Measurements from ENCODE around the gene BANK1.
"Not testable (repeated sequence)": the region's sequence is repeated elsewhere in the genome, so short reads cannot be mapped to it uniquely, and the experiment has no call there.

Gene BANK1

DNA sequence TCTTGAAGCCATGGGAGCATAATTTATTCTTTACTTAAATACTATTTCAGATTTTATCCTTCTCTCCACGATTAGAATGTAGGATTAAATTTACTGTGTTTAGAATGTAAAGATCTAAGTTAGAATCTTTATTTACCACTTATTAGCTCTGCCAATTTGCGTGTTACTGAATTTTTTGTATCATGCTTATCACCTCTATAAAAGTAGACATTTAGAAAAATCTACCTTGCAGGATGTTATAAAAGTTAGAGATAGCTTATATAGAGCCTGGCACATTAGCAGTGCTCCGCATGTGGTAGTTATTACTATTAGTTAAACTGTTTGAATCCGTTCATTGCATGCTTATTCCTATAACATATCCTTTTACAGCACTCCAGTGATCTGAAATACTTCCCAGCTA, 97.9 kb downstream of the BANK1 start:
- DNase-seq, result no peak

DNA sequence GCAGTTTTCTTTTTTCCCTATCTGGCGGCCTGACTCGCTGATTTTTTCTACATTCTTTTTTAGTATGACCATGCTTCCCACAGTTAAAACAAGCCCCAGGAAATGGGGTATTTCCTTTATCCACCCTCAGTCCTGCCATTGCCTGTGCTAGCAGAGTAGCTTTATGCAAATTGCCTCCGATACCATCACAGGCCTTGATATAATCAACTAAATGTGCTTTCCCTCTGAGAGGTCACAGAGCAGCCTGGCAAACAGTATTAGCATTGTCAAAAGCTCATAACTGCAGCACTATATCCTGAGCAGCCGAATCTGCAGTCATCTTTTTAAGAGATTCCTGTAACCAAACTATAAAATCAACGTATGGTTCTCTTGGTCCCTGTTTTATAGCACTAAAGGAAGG, 115.0 kb downstream of the BANK1 start:
- DNase-seq, result not testable (repeated sequence)

DNA sequence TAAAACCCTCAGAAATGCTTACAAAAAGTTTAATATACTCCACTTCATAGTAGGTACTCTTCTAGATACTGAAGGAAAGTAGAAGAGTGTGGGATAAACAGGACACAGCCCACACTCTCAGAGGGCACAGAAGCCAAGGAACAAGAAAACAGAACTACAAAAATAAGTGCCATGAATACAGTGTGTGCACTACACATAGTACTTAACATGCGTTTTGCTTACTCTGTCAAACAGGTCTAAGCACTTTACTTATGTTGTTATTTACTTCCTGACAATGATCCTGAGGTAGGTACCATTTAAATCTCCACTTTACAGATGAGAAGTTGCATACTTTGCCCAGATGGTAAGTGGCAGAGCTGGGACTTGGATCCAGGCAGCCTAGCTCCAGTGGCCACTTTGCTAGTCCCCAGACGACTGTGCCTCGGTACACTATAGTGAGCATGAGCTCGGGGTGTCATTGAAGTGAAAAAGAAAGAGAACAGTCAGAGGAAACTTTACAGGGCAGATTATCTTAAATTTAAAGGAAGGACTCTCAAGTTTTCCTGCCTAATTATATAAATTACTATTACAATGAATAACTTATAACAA, 120.3 kb downstream of the BANK1 start:
- DNase-seq, result no peak

DNA sequence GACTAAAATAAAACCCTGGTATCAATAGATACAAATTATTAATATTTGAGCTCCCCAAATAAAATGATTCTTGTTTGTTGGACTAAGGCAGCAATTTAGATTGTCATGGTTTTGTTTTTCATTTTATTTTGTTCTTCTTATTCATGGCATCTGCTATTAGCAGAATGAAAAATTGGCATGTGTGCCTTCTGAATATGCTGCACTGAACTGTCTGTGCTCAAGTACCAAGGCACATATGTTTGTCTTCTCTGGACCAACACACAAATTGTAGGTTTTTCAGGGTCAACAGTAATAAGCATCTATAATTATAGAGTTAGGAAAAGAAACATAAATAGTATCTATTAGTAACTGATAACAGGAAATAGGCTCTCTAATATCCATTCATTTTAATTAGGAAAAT, 121.1 kb downstream of the BANK1 start:
- no peak for DNase-seq

DNA sequence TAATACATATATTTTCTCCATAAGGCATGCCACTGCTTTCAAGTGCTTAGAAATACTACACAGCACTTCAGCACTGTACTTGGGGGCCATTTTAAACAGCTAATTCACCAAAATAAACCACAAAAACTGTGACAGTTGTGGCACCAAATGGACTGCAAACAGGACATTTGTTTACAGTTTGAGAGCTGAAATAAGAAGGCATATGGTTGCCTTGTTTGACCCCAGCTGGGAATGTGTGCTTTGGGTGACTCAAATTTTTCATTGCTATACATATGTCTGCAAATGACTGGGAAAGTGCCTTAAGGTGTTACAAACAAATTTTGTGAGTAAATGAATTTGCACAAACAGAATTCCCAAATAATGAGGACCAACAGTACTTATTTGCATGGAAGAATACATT, 124.2 kb downstream of the BANK1 start:
- DNase-seq, result no peak

DNA sequence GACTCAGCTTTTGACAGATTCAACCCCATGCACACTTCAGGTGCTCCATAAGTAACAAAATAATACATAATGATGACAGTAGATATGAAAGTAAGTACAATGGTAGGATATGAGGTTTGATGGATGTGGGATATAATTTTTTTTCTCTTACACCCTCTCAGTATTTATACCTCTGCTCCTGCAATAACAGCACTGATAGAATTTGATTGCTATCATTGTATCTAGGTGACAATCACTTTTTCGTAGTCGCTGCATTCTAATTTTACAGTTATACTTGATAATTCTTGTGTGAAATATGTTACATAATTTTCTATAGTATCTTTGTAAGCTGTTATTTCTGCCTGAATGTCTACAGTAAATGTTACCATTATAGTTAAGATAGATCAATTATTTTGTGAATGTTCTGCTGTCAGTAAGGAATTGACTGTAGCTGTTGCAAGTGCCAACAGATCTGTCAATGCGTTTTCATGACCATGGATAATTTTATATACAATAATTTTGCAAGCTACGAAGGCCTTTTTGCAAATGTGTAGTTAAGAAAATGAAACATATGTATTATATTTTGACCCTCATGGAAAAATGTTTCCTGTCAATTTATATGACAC, 128.9 kb downstream of the BANK1 start:
- no peak for DNase-seq

DNA sequence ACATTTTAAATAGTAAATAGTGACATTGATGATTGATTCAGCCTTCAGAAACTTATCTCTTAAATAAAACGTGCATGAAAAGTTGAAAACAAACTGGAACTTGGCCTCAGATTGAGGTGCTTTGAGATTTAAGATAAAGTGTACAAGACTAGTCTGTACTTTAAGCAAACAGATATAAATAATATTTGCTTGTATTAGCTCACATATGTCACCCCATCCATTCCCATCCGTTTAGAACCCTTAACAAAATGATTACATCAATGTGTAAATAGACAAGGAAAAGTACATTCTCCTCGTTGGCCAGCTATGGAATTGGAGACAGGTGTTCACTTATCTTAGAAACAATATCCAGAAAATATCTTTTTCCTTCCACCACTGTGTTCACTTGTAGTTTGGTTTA, 130.8 kb downstream of the BANK1 start:
- no peak for DNase-seq

DNA sequence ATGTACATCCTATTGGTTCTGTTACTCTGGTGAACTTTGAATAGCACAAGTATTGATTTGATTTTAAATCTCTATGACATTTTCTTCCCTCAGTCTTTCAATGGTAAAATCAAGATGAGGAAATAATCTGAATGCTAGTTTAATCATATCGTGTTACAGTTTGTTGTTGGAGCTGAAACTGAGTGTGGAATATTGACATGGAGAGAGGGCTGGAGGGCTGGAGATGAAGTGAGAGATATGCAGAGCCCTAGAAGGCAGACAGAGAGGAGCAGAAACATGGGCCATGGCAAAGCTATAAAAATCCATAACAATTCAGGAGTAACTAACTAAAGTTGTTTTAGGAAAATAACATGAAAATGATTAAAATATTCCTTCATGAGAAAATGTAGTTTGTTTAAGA, 141.1 kb downstream of the BANK1 start:
- no peak for DNase-seq

DNA sequence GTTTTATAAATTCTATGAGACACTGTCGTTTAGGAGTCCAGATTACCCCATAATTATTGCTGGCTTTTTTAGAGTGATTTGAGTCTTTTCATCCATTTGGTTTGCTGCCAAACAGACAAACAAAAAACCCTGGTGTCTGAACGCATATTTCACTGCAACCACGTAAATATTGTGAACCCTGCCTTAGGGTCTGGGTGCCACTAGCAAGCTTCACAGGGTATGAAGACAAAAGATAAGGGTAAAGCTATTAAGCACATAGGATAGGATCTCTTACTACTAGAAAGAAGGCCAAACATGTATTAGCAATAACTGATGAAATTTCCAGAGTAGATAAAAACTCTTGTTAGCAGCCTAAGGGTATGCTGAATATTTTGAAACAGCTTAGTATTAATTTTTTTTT, 143.3 kb downstream of the BANK1 start:
- DNase-seq, result no peak

DNA sequence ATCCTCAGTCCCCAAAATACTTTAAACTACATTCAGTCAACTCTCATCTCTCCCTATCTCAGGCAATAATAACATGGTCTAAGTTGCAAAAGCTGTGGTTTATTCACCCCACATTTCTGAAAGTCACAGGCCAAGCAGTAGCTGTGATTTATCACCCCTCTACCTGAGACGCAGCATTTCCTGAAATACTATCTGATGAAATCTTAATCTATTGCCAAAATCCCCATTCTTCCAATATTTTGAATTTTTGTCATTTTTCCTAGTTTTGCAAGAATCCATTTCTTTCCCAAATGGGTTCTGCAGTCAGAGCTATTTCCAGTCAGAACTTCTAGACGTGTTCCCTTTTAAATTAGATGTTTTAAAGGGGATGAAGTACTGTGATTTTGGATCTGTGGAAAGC, 148.3 kb downstream of the BANK1 start:
- DNase-seq, result no peak

DNA sequence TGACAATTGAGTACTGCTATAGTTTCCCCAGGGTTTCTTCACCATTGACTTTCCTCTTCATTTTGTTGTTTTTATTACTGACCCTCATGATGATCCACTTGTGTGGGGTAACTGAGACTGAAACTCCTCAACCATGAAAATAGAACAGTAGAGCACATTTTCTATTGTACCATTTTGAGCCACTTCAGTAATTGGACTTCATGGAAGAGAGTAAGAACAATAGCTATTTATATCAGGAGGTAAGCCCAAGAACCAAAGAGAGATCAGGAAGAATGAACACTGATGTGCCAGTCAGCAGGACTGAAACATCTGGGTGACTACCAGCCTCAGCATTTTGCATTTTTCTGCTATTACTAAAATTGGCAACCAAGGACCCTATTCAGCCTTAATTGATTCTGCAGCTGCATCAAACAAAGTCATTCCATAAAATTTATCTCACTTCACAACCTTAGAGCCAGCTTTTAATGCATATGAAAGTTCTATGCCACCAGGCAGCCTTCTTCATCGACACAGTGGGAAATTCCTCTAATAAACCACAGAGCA, 151.4 kb downstream of the BANK1 start:
- no peak for DNase-seq

DNA sequence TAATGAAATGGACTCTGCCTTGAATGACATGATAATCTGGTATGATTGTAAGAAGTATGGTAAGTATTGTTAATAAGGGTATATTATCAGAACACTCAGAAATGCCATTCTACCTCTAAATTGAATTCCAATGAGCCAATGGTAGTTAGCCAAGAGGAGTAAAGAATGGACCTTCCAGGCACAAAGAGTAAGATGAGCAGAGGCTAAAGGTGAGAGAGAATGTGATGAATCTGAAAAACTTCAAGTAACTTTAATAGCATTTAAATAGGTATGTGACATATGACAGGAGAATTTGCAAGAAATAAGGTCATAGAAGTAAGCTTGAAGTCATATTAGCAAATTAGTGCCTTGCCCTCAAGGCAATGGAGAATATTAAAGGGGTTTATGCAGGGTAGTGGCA, 152.4 kb downstream of the BANK1 start:
- DNase-seq, result no peak

DNA sequence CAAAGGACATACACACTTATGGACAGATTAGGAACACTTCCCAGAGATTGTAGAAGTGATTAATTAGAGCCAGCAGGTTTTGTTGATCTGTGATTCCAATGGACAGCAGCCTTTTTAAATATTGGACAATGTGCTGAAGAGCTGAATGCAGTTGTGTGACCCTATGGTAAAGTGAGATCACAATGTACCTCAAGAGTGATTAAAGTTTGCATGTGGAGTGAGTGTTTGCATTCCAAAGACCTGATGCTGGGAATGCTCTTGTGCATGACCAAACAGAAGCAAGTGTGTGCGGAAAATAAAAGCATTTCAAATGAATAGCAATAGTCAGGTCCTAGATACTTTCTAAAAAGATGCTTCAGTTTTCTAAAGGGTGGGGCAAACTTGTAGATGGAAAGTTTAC, 154.1 kb downstream of the BANK1 start:
- no peak for DNase-seq

DNA sequence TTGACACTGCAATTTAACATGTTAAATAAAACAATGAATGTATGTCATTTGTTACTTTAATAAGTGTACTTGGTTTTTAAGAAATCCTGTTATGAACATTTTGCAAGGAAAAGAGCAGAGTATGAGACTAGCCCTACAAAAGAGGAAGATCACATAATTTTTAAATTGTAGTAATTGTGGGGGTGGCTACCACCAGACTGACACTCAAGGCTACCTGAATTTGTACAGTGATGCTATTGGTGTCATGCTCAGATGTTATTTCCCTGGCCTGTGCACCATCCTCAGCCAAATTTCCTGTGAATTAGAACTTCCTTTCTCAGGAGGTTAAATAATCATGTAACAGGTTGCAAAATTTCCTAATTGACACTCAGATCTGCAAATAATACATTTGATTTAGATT, 157.5 kb downstream of the BANK1 start:
- no peak for DNase-seq

DNA sequence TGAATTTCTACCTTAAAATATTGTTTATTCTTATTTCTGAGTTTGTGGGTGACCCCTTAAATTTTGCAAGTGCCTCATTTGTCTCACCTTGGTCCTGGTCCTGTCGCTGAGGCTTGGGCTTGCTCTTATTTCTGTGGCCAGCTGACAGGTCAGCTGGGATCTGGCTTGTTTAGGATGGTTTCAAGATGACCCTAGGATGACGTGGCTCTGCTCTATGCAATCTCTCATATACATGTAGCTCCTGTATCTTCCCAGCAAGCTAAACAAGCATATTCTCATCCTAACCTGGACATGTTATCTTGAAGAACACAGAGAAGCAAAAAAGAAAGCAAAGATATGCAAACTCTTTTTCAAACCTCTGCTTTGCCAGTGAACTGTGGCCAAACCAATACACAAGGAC, 158.4 kb downstream of the BANK1 start:
- DNase-seq, result no peak

DNA sequence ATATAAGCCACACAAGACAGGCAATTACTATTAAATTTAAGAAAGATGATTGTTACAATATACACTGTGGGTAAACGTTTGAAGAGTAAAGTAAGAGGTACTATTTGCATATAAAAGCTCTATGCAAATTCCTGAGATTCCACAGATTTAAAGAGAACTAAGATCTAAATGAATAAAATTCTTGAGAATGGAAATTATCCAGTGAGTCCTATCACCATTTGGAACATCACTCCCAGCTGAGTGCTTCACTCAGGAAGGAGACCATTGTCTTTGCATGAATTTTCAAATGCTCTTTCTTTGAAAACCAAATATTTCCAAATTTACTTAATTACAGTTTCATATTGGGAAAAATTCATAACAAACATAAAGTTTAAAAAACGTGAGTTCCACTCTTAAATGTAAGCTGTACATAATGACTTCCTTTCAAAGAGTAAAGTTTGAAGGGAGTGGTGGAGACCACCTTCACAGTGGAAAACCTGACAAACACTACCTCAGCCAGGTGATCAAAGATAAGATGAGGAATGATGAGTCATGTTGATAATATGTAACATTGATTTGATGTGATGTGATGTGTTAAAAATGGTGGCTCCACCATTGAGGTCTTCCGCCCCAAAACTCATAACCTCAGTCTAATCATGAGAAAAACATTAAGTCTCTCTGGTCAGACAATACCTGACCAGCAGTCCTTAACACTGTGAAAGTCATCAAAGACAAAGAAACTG, 159.9 kb downstream of the BANK1 start:
- no peak for DNase-seq

DNA sequence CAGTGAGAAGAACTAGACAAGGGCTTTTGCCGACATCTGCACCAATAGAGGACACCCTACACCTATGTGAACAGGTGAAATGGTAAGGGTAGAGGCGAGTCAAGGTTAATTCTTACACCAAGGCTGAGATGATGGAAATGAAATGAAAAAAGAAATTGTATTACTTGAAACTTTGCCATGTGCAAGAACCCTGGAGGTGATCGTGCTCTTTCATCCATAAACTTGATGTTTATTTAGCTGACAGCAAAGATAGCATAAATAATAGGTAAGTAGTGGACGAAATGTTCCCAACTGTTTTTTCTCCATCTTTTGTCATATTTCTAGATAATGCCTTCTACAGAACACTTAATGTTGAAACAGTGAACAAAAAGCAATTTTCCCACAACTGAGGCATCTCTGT, 162.5 kb downstream of the BANK1 start:
- DNase-seq, result no peak

DNA sequence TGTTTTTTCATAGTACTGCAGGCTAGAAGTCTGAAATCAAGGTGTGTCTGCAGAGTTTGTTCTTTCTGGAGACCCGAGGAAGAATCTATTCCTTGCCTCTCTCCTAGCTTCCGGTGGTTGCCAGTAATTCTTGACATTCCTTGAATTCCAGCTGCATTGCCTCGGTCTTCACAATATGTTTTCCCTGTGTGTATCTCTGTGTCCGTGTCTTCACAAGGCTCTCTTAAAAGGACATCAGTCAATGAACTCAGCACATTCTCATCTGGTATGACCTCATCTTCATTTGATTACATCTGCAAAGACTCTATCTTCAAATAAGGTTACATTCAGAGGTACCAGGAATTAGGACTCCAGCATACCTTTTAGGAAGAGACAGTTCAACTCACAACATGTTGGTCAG, 163.4 kb downstream of the BANK1 start:
- DNase-seq, result no peak

DNA sequence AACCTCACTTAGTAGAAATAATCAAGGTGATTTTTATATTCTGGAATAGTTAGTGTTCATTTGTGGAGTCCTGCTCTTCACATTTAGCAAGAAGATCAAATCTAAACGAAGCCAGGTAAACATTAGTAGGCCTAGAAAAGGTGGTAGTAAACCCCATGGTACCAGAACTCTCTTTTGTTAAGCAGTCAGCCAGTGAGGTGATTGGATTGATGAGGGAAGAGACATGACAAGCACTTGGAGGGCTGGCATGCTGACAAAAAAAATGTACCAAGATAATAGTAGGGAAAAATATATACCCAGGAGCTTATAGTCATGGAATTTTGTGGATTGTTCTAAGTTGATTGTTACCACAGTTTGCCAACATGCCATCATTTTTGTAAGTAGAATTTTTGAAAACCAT, 163.8 kb downstream of the BANK1 start:
- no peak for DNase-seq

DNA sequence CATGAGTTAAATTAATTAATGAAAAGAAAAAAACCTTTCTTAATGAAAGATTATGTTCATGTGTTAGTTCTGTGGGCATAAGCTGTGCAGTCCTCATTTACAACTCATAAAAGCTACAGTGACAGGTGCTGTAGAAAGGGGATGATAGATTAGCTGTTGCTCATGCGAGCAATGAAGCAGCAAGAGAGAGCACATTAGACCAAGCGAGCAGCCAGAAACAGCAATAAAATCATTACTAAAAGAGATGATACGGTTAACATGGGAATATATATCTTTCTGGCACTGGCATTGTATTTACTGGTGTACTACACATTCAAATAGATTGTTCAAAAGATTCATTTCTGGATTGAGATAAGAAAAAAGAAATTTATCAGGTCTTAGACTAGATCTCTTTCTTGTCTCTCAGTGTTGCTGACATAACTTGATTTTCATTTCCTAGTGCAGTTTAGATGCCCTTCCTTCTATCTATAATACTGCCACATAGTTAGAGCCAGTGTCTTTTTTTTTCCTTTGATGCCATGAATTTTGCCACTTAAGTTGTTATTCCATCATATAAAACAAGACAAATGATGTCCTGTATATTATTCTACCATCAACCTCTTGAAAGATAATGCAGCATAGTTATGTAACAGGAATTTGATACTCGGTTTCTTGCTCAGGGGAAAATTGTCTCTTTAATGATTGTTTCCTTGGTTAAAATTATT, 164.6 kb downstream of the BANK1 start:
- DNase-seq, result no peak

DNA sequence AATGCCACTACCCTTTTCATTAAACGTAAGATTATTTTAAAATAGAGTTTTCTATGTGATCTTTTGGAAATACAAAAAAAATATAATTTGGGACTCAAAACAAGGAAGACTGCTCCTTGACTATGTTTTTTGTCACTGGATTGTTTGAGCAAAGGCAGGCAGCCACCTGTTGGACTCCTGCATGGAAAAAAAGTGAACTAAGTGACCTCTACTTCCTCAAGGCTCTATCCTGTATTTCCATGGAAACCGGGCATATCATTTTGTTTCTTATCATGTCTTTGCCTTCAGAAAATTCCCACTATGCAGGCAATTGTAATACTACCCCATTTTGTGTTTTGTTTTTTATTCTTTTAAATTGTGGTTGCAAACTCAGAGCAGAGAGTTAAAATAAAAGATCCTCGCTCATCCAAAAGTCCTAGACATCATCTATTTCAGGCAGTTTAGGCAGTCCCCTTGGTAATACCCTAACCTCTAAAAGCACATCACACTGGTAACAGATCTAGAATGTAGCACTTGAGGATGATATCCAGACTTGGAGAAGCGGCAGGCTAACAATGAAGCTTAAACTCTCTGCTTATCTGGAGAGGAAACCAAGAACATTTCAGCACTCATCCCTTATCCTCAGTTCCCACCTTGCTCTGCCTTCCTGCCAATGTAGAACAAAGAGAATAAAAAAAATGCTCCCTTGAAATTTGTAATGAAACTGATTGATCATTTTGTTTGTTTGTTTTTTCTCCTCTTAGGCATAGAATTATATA, 165.7 kb downstream of the BANK1 start:
- peak; percentile 42 for DNase-seq

DNA sequence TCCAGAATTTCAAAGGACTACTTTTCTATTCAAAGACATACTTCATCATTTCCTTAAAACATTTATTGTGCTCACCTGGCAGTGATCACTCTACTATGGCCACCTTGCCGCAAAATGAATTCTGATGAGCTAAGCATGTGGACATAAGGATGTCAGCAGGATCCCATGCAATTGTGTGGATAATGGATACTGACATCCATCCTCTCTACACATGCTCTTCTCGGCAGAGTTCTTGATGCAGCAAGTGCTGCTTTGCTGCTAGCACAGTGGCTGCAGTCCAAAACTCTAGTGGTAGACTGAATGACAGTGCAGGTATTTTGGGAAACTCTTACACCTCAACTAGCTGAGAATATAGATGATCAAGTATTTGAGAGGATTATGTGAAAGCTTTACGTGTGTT, 168.0 kb downstream of the BANK1 start:
- DNase-seq, result no peak

DNA sequence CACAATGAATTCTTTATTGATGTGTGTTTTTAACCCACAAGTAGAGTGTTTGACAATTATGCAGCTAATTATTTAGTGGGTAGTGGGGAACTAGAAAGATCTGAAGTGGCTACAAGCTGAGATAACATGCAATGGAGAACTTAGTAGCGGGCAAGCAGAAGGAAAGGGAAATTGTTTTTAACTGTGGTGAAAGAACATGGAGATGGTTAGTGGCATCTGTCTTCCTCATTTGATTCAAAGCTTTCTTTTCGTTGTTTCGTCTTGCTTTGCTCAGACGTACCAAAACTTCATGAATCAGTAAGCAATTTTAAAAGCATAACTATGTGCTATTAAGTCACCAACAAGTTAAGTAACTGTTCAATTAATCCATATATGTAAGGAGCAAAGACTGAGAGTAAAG, 169.9 kb downstream of the BANK1 start:
- DNase-seq, result no peak
